Measurements from ENCODE around the gene HBEGF.

DNA sequence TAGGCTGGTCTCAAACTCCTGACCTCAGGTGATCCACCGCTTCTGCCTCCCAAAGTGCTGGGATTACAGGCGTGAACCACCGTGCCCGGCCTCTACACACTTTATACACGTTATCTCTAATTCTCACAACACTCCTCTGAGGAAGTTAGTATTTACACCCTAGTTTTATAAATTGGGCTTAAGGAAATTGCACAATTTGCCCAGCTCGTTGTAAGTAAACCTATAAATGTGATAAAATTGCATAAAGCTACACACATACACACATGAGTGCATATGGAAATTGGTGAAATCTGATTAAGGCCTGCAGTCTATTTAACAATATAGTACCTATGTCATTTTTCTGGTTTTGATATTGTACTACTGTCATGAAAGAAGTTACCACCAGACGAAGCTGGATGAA, 9.1 kb upstream of the HBEGF start:
- no peak for TF ChIP-seq EGR1 (IDR thresholded peaks at IDR 0.05; ENCODE audit: low read depth in 2 of 2)
- no peak for TF ChIP-seq JUND (IDR thresholded peaks at IDR 0.05)
- TF ChIP-seq, protein P1, sequence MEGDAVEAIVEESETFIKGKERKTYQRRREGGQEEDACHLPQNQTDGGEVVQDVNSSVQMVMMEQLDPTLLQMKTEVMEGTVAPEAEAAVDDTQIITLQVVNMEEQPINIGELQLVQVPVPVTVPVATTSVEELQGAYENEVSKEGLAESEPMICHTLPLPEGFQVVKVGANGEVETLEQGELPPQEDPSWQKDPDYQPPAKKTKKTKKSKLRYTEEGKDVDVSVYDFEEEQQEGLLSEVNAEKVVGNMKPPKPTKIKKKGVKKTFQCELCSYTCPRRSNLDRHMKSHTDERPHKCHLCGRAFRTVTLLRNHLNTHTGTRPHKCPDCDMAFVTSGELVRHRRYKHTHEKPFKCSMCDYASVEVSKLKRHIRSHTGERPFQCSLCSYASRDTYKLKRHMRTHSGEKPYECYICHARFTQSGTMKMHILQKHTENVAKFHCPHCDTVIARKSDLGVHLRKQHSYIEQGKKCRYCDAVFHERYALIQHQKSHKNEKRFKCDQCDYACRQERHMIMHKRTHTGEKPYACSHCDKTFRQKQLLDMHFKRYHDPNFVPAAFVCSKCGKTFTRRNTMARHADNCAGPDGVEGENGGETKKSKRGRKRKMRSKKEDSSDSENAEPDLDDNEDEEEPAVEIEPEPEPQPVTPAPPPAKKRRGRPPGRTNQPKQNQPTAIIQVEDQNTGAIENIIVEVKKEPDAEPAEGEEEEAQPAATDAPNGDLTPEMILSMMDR (IDR thresholded peaks at IDR 0.05; ENCODE audit: low read depth, low read length, missing input control) = no peak
- TF ChIP-seq, protein P2, sequence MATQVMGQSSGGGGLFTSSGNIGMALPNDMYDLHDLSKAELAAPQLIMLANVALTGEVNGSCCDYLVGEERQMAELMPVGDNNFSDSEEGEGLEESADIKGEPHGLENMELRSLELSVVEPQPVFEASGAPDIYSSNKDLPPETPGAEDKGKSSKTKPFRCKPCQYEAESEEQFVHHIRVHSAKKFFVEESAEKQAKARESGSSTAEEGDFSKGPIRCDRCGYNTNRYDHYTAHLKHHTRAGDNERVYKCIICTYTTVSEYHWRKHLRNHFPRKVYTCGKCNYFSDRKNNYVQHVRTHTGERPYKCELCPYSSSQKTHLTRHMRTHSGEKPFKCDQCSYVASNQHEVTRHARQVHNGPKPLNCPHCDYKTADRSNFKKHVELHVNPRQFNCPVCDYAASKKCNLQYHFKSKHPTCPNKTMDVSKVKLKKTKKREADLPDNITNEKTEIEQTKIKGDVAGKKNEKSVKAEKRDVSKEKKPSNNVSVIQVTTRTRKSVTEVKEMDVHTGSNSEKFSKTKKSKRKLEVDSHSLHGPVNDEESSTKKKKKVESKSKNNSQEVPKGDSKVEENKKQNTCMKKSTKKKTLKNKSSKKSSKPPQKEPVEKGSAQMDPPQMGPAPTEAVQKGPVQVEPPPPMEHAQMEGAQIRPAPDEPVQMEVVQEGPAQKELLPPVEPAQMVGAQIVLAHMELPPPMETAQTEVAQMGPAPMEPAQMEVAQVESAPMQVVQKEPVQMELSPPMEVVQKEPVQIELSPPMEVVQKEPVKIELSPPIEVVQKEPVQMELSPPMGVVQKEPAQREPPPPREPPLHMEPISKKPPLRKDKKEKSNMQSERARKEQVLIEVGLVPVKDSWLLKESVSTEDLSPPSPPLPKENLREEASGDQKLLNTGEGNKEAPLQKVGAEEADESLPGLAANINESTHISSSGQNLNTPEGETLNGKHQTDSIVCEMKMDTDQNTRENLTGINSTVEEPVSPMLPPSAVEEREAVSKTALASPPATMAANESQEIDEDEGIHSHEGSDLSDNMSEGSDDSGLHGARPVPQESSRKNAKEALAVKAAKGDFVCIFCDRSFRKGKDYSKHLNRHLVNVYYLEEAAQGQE (IDR thresholded peaks at IDR 0.05) = no peak
- TF ChIP-seq TAF1 (conservative IDR thresholded peaks at IDR 0.05) = no peak
- TF ChIP-seq, protein P3, sequence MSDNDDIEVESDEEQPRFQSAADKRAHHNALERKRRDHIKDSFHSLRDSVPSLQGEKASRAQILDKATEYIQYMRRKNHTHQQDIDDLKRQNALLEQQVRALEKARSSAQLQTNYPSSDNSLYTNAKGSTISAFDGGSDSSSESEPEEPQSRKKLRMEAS (IDR thresholded peaks at IDR 0.05) = no peak

Measured in liver (tissue), 3 donors.